MM.1S (cell line): ENCODE results near the gene SEZ6L.

ENCODE experiments used
- EZH2 ChIP-seq: fragments of 300-600 bp; sonication (generic); optimal IDR thresholded peaks from 2 replicates; pipeline ENCODE3; 2017; ENCODE audit warnings: low read depth, mild to moderate bottlenecking, antibody characterized with exemption, low read length, mixed read lengths
- EZH2phosphoT487 ChIP-seq: fragments of 300-600 bp; sonication (generic); IDR thresholded peaks from 2 replicates; pipeline ENCODE4 v1.6.1; 2018; ENCODE audit warnings: antibody characterized with exemption, low read length

- TF ChIP-seq EZH2phosphoT487 (no peak), EZH2 (no peak)
These were observed 191.1 kb downstream of the SEZ6L start for GRCh38 chr22:26360169-26360885.
